Colon (tissue), 2 donors: ENCODE results near the gene CFAP46.
"Not testable (repeated sequence)": the region's sequence is repeated elsewhere in the genome, so short reads cannot be mapped to it uniquely, and the experiment has no call there.

Source experiments
- FAIRE-seq: peaks from 2 replicates; lab custom pipeline; 2012; peaks lifted over from hg19 to GRCh38; lab: Jason Lieb, UNC
- donor health status: control.
- donor health status: control.

CFAP46 gene

GRCh38 chr10:132806110-132806509 lies 136.3 kb downstream of the CFAP46 start:
- no peak for FAIRE-seq

- FAIRE-seq = no peak
Observed at GRCh38 chr10:132805599-132805998, 136.8 kb downstream of the CFAP46 start.

DNA sequence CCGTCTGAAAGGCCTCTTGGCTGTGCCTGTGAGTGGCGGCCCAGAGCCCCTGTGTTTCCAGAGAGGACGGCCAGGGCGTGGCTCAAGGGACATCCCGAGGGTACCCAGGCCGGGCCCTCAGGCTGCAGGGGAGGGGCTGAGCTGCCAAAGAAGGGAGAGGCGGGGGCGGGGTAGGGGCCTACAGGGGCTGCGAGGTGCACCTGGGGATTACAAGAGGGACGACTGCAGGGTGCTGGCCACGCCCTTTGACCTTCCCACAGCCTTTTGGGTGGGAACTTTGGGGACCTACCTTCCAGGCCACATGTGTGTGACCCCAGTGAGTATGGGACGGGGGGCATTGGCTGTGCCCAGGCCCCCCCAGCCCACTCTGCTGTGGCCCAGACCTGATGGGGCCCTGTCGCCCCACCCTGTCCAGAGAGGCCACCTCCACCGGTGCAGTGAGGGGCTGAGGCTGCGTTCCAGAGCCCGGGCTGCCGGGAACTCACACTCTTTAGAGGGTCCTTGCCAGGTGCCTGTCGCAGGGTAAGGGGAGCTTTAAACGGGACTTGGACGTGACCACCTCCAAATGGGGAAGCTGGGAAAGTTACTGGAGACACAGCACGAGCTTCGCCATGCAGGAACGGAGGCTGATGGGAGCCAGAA lies 137.5 kb downstream of the CFAP46 start:
- no peak for FAIRE-seq

DNA sequence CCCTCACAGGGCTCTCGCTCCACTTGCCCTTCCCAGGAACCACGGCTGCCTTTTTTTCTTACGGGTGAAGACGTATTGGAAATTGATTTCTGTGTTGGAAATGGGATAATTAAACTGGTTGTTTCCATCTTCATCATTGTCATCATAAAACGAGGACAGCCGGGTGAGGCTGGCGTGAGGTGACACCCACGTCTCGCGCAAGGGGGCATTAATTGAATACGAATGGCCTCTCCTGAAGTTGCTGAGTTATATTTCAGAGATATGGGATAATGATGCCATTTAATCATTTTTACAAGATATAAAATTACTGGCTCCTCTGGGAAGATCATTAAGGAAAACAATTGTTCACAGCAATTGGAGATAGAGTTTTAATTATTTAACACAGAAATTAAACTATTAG lies 138.1 kb downstream of the CFAP46 start:
- no peak for FAIRE-seq

- no peak for FAIRE-seq
Observed at GRCh38 chr10:132803416-132804210, 138.8 kb downstream of the CFAP46 start.

DNA sequence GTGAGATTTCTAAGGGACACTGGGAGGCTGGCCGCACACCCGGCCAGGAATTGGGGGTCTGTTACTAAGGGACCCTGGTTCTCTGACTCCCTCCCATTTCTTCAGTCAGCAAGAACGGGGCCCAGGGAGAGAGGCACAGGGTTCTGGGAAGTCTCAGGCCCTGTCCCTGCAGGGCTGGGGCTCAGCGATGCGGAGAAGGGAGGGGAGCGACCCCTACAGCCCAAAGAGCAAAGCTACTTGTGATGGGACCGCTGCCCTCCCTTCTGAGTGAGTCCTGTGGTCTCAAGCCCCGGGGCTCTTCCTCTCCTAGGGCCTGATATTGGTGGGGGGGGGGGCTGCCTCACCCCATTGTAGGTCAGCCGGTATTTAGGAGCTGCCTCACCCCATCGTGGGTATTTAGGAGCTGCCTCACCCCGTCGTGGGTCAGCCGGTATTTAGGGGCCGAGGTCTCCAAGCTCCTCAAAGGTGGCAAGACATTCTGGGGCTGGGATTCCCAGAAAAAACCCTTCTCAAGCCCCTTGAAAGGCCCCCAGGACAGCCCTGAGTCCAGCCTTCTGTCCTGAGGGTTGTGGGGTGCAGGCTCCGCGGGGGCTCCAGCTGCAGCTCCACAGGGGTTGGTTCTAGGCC lies 139.6 kb downstream of the CFAP46 start:
- no peak for FAIRE-seq

GRCh38 chr10:132802048-132802447 lies 140.3 kb downstream of the CFAP46 start:
- no peak for FAIRE-seq

- FAIRE-seq = no peak
Observed at GRCh38 chr10:132799865-132800264, 142.5 kb downstream of the CFAP46 start.

GRCh38 chr10:132798876-132799275 lies 143.5 kb downstream of the CFAP46 start:
- no peak for FAIRE-seq

DNA sequence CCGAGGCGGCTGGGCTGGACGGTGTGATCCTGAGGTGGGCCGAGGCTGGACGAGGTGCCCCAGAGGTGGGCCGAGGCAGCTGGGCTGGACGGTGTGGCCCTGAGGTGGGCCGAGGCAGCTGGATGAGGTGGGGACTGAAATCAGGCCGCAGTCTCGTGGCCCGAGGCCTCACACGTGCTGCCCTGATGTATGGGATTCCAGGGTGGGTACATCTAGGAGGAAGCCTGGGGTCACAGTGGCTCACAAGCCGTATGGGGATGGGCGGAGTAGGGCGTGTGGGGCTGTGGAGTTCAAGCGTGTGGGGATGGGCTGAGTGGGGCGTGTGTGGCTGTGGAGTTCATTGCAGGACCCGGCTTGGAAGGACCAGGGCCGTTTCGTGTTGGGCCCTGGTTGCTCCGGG lies 144.0 kb downstream of the CFAP46 start:
- no peak for FAIRE-seq

GRCh38 chr10:132797986-132798385 lies 144.4 kb downstream of the CFAP46 start:
- FAIRE-seq = not testable (repeated sequence)

- no peak for FAIRE-seq
Observed at GRCh38 chr10:132796846-132797245, 145.5 kb downstream of the CFAP46 start.

GRCh38 chr10:132793871-132794849 lies 148.2 kb downstream of the CFAP46 start:
- no peak for FAIRE-seq

- no peak for FAIRE-seq
Observed at GRCh38 chr10:132793213-132793612, 149.2 kb downstream of the CFAP46 start.

GRCh38 chr10:132792796-132793195 lies 149.6 kb downstream of the CFAP46 start:
- FAIRE-seq = no peak

- FAIRE-seq = not testable (repeated sequence)
Observed at GRCh38 chr10:132792099-132792498, 150.3 kb downstream of the CFAP46 start.

DNA sequence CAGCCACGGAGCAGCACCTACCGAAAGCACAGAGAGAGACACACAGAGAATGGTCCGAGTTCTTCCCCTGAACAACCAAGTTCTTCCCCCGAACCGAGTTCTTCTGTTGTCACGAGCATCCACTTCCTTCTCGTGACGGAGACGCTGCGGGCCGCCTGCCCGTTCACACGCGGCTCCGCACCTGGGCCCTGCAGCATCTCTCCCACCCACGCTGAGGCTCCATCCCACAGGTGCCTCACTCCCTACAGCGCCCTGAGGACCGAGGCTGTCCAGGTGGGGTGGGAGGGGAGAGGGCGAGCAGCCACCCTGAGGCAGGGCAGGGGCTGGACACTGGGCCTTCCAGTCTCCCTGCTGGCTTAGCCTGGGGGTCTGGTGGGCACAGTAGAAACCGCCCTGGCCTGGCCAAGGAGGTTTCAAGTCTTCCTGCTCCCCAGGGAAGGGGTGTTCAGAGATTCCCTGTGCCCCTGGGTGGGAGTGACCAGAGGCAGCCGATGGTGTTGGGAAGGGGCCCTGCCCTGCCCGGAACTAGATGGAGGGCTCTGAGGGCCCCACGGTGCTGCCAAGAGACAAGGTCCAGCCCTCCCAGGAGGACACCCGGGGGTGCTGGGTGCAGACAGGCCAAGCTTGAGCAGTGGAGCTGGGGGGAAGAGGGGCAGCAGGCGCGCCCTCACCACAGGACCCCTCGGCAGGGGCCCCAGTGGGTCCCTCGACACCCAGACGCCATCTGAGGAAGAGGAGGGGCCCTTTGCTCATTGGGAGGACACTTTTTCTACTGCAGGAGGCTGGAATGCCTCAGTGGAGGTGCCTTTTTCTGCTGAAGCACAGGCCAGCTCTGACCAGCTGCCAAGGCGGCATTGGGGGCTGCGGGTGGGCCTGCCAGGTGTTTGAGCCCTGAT lies 151.2 kb downstream of the CFAP46 start:
- no peak for FAIRE-seq

- FAIRE-seq = no peak
Observed at GRCh38 chr10:132790470-132790869, 151.9 kb downstream of the CFAP46 start.

DNA sequence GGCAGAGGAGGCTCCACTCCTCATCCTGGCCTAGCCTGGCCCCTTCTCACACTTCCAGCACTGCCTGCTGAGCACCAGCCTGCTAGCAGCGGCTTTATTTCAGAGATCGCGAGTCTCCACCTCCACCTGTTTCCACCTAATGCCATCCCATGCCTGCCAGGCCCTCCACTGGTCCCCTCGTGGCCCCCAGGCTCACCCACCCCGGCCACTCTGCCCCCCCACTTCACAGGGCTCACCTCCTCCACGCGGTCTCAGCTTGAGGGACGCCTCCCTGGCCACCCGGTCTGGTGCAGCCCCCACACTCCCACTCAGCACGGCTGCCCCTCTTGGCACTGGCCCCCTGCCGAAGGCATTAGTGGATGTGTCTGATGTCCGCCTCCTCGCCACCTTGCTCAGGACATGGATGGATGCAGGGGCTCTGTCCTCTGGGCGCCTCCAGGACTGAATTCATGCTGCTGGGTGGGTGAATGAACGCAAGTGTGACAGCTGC lies 152.7 kb downstream of the CFAP46 start:
- no peak for FAIRE-seq

GRCh38 chr10:132788831-132789219 lies 153.5 kb downstream of the CFAP46 start:
- no peak for FAIRE-seq
